HEK293 (cell line): ENCODE data around the gene CACNB2.

Experiments used
- CTCF ChIA-PET: fragments of 350-600 bp; formaldehyde crosslinking; extraction: SDS; loops from one replicate; lab custom pipeline; 2021; ENCODE audit warnings: antibody characterized with exemption; lab: Yijun Ruan, JAX
- POLR2A ChIA-PET: fragments of 300-600 bp; formaldehyde crosslinking; extraction: SDS; loops from one replicate; lab custom pipeline; 2020; ENCODE audit warnings: antibody characterized with exemption, inconsistent platforms; lab: Yijun Ruan, JAX
- H3K27ac ChIP-seq: fragments of 200-500 bp; sonication (Bioruptor generic); 2 replicates; pipeline ENCODE4 v1.5.1; 2014; ENCODE audit warnings: low read depth, low read length, control low read depth, inconsistent platforms; ENCODE audit errors: extremely low read depth
- H3K36me3 ChIP-seq, 2 experiments: fragments of 200-500 bp in 1 of 2; sonication (Bioruptor generic) in 1 of 2; 1 replicate in 1 of 2; 2 replicates in 1 of 2; pipeline ENCODE4 v1.5.1; 2014 to 2017; ENCODE audit warnings: inconsistent platforms in 2 of 2, low read length in 2 of 2; ENCODE audit not compliant: control insufficient read depth in 2 of 2, insufficient read depth in 1 of 2
- H3K4me1 ChIP-seq: fragments of 200-500 bp; sonication (Bioruptor generic); 2 replicates; pipeline ENCODE4 v1.5.1; 2014; ENCODE audit warnings: mild to moderate bottlenecking, low read length, inconsistent platforms; ENCODE audit not compliant: control insufficient read depth, insufficient read depth
- H3K4me3 ChIP-seq: 2 replicates; pipeline ENCODE4 v1.5.1; 2011; ENCODE audit warnings: low read depth, mild to moderate bottlenecking, control low read depth, low read length, moderate library complexity
- H3K9me3 ChIP-seq: fragments of 200-500 bp; sonication (Bioruptor generic); 2 replicates; pipeline ENCODE4 v1.5.1; 2014; ENCODE audit warnings: low read depth, low read length, inconsistent platforms; ENCODE audit not compliant: control insufficient read depth, insufficient read depth
- GLIS2 ChIP-seq: fragments of 450-650 bp; formaldehyde crosslinking; IDR thresholded peaks from 2 replicates; pipeline ENCODE4 v1.5.1; 2016; ENCODE audit warnings: missing biosample characterization, missing genetic modification characterization
- KLF8 ChIP-seq: fragments of 450-650 bp; formaldehyde crosslinking; IDR thresholded peaks from 2 replicates; pipeline ENCODE4 v1.5.1; 2016; ENCODE audit warnings: missing biosample characterization, missing genetic modification characterization
- OVOL3 ChIP-seq: fragments of 450-650 bp; formaldehyde crosslinking; IDR thresholded peaks from 2 replicates; pipeline ENCODE4 v1.5.1; 2016; ENCODE audit warnings: missing biosample characterization, missing genetic modification characterization
- PRDM1 ChIP-seq: fragments of 450-650 bp; formaldehyde crosslinking; IDR thresholded peaks from 2 replicates; pipeline ENCODE4; 2016; ENCODE audit warnings: missing biosample characterization, missing genetic modification characterization
- SP7 ChIP-seq: fragments of 450-650 bp; formaldehyde crosslinking; IDR thresholded peaks from 2 replicates; pipeline ENCODE4 v1.5.1; 2016; ENCODE audit warnings: missing biosample characterization, missing genetic modification characterization
- WT1 ChIP-seq: fragments of 450-650 bp; formaldehyde crosslinking; IDR thresholded peaks from 2 replicates; pipeline ENCODE4 v1.5.1; 2016; ENCODE audit warnings: missing biosample characterization, missing genetic modification characterization
- ZEB2 ChIP-seq: fragments of 450-650 bp; formaldehyde crosslinking; IDR thresholded peaks from 2 replicates; pipeline ENCODE4 v1.5.1; 2016; ENCODE audit warnings: missing biosample characterization, missing genetic modification characterization
- ZNF146 ChIP-seq: fragments of 450-650 bp; formaldehyde crosslinking; IDR thresholded peaks from 2 replicates; pipeline ENCODE4 v1.5.1; 2016; ENCODE audit warnings: missing biosample characterization, missing genetic modification characterization
- ZNF324 ChIP-seq: fragments of 450-650 bp; formaldehyde crosslinking; IDR thresholded peaks from 2 replicates; pipeline ENCODE4 v1.5.1; 2016; ENCODE audit warnings: missing biosample characterization, missing genetic modification characterization
- ZNF350 ChIP-seq: fragments of 450-650 bp; formaldehyde crosslinking; IDR thresholded peaks from 2 replicates; pipeline ENCODE4 v1.5.0; 2017; ENCODE audit warnings: missing biosample characterization, mild to moderate bottlenecking, missing genetic modification characterization
- ZNF423 ChIP-seq: fragments of 450-650 bp; formaldehyde crosslinking; IDR thresholded peaks from 2 replicates; pipeline ENCODE4 v1.5.1; 2016; ENCODE audit warnings: missing biosample characterization, missing genetic modification characterization
- ZNF555 ChIP-seq: fragments of 450-650 bp; formaldehyde crosslinking; conservative IDR thresholded peaks from 2 replicates; pipeline ENCODE4 v1.5.1; 2017; ENCODE audit warnings: missing biosample characterization, mild to moderate bottlenecking, missing genetic modification characterization, inconsistent platforms
- ZNF626 ChIP-seq: fragments of 450-650 bp; sonication (Bioruptor Pico); formaldehyde crosslinking; IDR thresholded peaks from 2 replicates; pipeline ENCODE4 v1.5.1; 2018; ENCODE audit warnings: missing biosample characterization, missing genetic modification characterization, inconsistent platforms
- ZXDB ChIP-seq: fragments of 450-650 bp; formaldehyde crosslinking; IDR thresholded peaks from 2 replicates; pipeline ENCODE4 v1.5.1; 2016; ENCODE audit warnings: missing biosample characterization, missing genetic modification characterization
- TF ChIP-seq, protein P1 (sequence below): fragments of 450-650 bp; formaldehyde crosslinking; IDR thresholded peaks from 2 replicates; pipeline ENCODE4 v1.5.1; 2016; ENCODE audit warnings: missing biosample characterization, missing genetic modification characterization
- TF ChIP-seq, protein P2 (sequence below): IDR thresholded peaks from 2 replicates; pipeline ENCODE4 v1.6.1; 2011; ENCODE audit warnings: mild to moderate bottlenecking, low read depth, low read length, borderline replicate concordance
- TF ChIP-seq, protein P3 (sequence below): fragments of 450-650 bp; formaldehyde crosslinking; IDR thresholded peaks from 2 replicates; pipeline ENCODE4 v1.5.1; 2016; ENCODE audit warnings: missing biosample characterization, missing genetic modification characterization
- TF ChIP-seq, protein P4 (sequence below): fragments of 450-650 bp; formaldehyde crosslinking; IDR thresholded peaks from 2 replicates; pipeline ENCODE4 v1.5.1; 2016; ENCODE audit warnings: missing biosample characterization, missing genetic modification characterization, borderline replicate concordance
- TF ChIP-seq, protein P5 (sequence below): fragments of 450-650 bp; formaldehyde crosslinking; IDR thresholded peaks from 2 replicates; pipeline ENCODE4 v1.5.1; 2016; ENCODE audit warnings: missing biosample characterization, missing genetic modification characterization
- TF ChIP-seq, protein P6 (sequence below): fragments of 450-650 bp; formaldehyde crosslinking; IDR thresholded peaks from 2 replicates; pipeline ENCODE4 v1.5.0; 2017; ENCODE audit warnings: missing biosample characterization, missing genetic modification characterization, borderline replicate concordance

Gene CACNB2

DNA sequence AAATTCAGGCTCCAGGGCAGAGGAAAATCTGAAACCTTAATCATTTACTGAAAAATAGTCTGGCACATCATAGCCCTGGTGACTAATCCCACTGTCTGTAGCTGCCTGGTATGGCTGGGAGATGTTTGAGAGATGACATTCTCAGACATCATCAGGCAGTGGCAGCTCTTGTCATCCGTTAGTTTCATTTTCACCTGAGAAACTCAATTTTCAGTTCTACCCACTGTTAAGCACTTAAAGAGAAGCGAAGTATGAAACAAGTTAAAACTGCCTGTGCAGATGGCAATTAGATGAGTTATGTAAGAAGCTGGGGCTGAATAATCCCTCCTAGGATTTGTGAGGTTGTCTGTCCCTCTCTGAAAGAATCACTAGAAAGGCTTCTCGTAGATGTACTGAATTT lies 361.0 kb downstream of the CACNB2 start:
- H3K27ac ChIP-seq: no peak overlapping the region
- H3K36me3 ChIP-seq: no peaks in the 10 kb centered on the region
- ChIA-PET CTCF (no interaction called here), POLR2A (no interaction called here)
- H3K4me1 ChIP-seq: no peaks in the 10 kb centered on the region
- H3K9me3 ChIP-seq: no peaks in the 10 kb centered on the region
- H3K4me3 ChIP-seq: no peak overlapping the region
- TF ChIP-seq, protein P1, sequence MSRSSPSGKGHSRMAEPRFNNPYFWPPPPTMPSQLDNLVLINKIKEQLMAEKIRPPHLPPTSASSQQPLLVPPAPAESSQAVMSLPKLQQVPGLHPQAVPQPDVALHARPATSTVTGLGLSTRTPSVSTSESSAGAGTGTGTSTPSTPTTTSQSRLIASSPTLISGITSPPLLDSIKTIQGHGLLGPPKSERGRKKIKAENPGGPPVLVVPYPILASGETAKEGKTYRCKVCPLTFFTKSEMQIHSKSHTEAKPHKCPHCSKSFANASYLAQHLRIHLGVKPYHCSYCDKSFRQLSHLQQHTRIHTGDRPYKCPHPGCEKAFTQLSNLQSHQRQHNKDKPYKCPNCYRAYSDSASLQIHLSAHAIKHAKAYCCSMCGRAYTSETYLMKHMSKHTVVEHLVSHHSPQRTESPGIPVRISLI (tag by site-specific recombination): no peak
- no peak for TF ChIP-seq PRDM1 (tag by site-specific recombination)
- TF ChIP-seq, protein P2, sequence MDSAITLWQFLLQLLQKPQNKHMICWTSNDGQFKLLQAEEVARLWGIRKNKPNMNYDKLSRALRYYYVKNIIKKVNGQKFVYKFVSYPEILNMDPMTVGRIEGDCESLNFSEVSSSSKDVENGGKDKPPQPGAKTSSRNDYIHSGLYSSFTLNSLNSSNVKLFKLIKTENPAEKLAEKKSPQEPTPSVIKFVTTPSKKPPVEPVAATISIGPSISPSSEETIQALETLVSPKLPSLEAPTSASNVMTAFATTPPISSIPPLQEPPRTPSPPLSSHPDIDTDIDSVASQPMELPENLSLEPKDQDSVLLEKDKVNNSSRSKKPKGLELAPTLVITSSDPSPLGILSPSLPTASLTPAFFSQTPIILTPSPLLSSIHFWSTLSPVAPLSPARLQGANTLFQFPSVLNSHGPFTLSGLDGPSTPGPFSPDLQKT: no peak
- TF ChIP-seq, protein P3, sequence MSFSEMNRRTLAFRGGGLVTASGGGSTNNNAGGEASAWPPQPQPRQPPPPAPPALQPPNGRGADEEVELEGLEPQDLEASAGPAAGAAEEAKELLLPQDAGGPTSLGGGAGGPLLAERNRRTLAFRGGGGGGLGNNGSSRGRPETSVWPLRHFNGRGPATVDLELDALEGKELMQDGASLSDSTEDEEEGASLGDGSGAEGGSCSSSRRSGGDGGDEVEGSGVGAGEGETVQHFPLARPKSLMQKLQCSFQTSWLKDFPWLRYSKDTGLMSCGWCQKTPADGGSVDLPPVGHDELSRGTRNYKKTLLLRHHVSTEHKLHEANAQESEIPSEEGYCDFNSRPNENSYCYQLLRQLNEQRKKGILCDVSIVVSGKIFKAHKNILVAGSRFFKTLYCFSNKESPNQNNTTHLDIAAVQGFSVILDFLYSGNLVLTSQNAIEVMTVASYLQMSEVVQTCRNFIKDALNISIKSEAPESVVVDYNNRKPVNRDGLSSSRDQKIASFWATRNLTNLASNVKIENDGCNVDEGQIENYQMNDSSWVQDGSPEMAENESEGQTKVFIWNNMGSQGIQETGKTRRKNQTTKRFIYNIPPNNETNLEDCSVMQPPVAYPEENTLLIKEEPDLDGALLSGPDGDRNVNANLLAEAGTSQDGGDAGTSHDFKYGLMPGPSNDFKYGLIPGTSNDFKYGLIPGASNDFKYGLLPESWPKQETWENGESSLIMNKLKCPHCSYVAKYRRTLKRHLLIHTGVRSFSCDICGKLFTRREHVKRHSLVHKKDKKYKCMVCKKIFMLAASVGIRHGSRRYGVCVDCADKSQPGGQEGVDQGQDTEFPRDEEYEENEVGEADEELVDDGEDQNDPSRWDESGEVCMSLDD: no peak
- TF ChIP-seq, protein P4, sequence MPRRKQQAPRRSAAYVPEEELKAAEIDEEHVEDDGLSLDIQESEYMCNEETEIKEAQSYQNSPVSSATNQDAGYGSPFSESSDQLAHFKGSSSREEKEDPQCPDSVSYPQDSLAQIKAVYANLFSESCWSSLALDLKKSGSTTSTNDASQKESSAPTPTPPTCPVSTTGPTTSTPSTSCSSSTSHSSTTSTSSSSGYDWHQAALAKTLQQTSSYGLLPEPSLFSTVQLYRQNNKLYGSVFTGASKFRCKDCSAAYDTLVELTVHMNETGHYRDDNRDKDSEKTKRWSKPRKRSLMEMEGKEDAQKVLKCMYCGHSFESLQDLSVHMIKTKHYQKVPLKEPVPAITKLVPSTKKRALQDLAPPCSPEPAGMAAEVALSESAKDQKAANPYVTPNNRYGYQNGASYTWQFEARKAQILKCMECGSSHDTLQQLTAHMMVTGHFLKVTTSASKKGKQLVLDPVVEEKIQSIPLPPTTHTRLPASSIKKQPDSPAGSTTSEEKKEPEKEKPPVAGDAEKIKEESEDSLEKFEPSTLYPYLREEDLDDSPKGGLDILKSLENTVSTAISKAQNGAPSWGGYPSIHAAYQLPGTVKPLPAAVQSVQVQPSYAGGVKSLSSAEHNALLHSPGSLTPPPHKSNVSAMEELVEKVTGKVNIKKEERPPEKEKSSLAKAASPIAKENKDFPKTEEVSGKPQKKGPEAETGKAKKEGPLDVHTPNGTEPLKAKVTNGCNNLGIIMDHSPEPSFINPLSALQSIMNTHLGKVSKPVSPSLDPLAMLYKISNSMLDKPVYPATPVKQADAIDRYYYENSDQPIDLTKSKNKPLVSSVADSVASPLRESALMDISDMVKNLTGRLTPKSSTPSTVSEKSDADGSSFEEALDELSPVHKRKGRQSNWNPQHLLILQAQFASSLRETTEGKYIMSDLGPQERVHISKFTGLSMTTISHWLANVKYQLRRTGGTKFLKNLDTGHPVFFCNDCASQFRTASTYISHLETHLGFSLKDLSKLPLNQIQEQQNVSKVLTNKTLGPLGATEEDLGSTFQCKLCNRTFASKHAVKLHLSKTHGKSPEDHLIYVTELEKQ (tag by site-specific recombination): no peak

DNA sequence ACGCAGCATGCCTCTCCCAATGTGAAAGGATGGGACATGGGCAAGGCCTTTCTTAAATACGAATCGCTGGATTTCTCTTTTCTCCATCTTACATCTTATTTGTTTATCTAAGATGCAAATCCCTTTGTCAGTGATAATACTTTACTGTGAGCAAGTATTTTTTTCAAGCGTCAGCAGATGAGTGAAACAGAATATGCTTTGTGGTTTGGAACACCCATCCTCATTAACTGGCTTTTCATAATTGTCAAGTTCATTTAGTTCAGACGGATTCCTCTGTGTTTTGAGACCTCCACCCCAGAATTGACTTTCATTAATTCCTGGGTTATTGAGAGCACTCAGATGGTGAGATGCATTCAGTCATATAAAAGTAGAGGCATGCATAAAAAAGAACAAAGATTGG lies 361.4 kb downstream of the CACNB2 start:
- Histone ChIP-seq H3K4me3 (no peak overlapping the region), H3K36me3 (no peaks in the 10 kb centered on the region), H3K4me1 (no peaks in the 10 kb centered on the region), H3K9me3 (no peaks in the 10 kb centered on the region), H3K27ac (no peak overlapping the region)
- CTCF ChIA-PET: no interaction called here
- POLR2A ChIA-PET: no interaction called here
- no peak for TF ChIP-seq ZNF324 (tag by site-specific recombination)
- TF ChIP-seq ZXDB: no peak
- no peak for TF ChIP-seq KLF8
- TF ChIP-seq, protein P5, sequence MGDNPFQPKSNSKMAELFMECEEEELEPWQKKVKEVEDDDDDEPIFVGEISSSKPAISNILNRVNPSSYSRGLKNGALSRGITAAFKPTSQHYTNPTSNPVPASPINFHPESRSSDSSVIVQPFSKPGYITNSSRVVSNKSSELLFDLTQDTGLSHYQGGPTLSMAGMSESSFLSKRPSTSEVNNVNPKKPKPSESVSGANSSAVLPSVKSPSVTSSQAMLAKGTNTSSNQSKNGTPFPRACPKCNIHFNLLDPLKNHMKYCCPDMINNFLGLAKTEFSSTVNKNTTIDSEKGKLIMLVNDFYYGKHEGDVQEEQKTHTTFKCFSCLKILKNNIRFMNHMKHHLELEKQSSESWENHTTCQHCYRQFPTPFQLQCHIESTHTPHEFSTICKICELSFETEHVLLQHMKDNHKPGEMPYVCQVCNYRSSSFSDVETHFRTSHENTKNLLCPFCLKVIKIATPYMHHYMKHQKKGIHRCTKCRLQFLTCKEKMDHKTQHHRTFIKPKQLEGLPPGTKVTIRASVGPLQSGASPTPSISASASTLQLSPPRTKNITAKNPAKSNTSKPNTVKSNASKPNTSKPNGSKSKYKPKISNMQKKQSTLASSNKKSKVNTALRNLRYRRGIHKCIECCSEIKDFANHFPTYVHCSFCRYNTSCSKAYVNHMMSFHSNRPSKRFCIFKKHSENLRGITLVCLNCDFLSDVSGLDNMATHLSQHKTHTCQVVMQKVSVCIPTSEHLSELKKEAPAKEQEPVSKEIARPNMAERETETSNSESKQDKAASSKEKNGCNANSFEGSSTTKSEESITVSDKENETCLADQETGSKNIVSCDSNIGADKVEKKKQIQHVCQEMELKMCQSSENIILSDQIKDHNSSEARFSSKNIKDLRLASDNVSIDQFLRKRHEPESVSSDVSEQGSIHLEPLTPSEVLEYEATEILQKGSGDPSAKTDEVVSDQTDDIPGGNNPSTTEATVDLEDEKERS (tag by site-specific recombination): no peak
- no peak for TF ChIP-seq GLIS2
- TF ChIP-seq ZNF423 (tag by site-specific recombination): no peak
- no peak for TF ChIP-seq ZNF555 (tag by site-specific recombination)
- no peak for TF ChIP-seq ZNF350 (tag by site-specific recombination)
- no peak for TF ChIP-seq SP7 (tag by site-specific recombination)
- no peak for TF ChIP-seq ZNF146 (tag by site-specific recombination)
- TF ChIP-seq ZEB2 (tag by site-specific recombination): no peak
- no peak for TF ChIP-seq WT1
- TF ChIP-seq ZNF626 (tag by site-specific recombination): no peak
- TF ChIP-seq, protein P6, sequence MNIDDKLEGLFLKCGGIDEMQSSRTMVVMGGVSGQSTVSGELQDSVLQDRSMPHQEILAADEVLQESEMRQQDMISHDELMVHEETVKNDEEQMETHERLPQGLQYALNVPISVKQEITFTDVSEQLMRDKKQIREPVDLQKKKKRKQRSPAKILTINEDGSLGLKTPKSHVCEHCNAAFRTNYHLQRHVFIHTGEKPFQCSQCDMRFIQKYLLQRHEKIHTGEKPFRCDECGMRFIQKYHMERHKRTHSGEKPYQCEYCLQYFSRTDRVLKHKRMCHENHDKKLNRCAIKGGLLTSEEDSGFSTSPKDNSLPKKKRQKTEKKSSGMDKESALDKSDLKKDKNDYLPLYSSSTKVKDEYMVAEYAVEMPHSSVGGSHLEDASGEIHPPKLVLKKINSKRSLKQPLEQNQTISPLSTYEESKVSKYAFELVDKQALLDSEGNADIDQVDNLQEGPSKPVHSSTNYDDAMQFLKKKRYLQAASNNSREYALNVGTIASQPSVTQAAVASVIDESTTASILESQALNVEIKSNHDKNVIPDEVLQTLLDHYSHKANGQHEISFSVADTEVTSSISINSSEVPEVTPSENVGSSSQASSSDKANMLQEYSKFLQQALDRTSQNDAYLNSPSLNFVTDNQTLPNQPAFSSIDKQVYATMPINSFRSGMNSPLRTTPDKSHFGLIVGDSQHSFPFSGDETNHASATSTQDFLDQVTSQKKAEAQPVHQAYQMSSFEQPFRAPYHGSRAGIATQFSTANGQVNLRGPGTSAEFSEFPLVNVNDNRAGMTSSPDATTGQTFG (tag by site-specific recombination): no peak
- TF ChIP-seq OVOL3 (tag by site-specific recombination): no peak
